ENCODE measurements around the gene IRGC. TPM values are rescaled to one million over a fixed set of nuclear protein-coding genes. Genes with fewer than 3 reads are reported as not detected.
A peak's percentile ranks its signal among the peaks of the same experiment; 100 is the strongest.

IRGC gene
- total RNA-seq, 1 donor from 2014 or later, result not detected

GRCh38 chr19:43700395-43701000 is 15.4 kb upstream of the IRGC start:
- no peak overlapping the region for H3K4me3 ChIP-seq (ENCODE audit: low read depth, low read length)
- peak; percentile 46 for DNase-seq (ENCODE audit: low read depth)
- FAIRE-seq, result no peak
- H3K27me3 ChIP-seq (ENCODE audit: control insufficient read depth, insufficient read depth, low read length), result peaks cover 6% of the 10 kb centered on the region
- no peak for TF ChIP-seq CTCF (IDR thresholded peaks at IDR 0.05; ENCODE audit: insufficient read depth, low read length, severe bottlenecking)
- no peaks in the 10 kb centered on the region for H3K36me3 ChIP-seq (ENCODE audit: control insufficient read depth, insufficient read depth, low read length)

GRCh38 chr19:43704002-43704705 is 11.7 kb upstream of the IRGC start:
- DNase-seq (ENCODE audit: low read depth) (no peak), FAIRE-seq (no peak)
- no peak overlapping the region for H3K4me3 ChIP-seq (ENCODE audit: low read depth, low read length)

DNA sequence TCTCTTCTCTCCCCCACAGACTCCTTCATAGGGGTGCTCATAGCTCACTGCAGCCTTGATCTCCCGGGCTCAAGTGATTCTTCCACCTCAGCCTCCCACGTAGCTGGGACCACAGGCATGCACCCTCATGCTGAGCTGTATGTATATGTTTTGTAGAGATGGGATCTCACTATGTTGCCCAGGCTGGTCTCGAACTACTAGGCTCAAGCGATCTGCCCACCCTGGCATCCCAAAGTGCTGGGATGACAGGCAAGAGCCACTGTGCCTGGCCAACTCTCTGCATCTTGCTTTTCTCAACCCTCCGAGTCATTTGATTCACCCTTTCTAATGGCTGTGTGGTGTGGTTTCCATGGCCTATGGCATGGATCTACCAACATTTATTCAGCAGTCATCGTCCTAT is 10.1 kb upstream of the IRGC start:
- FAIRE-seq, result no peak

More at GRCh38 chr19:43704002-43704705, 11.7 kb upstream of the IRGC start:
- H3K36me3 ChIP-seq (ENCODE audit: control insufficient read depth, insufficient read depth, low read length), result no peaks in the 10 kb centered on the region
- no peak for TF ChIP-seq CTCF (IDR thresholded peaks at IDR 0.05; ENCODE audit: insufficient read depth, low read length, severe bottlenecking)
- H3K27me3 ChIP-seq (ENCODE audit: control insufficient read depth, insufficient read depth, low read length), result peaks cover 3% of the 10 kb centered on the region

GRCh38 chr19:43707158-43707712 is 8.6 kb upstream of the IRGC start:
- no peaks in the 10 kb centered on the region for H3K27me3 ChIP-seq (ENCODE audit: control insufficient read depth, insufficient read depth, low read length)
- TF ChIP-seq CTCF (IDR thresholded peaks at IDR 0.05; ENCODE audit: insufficient read depth, low read length, severe bottlenecking), result no peak
- FAIRE-seq, result no peak
- H3K36me3 ChIP-seq (ENCODE audit: control insufficient read depth, insufficient read depth, low read length), result no peaks in the 10 kb centered on the region
- H3K4me3 ChIP-seq (ENCODE audit: low read depth, low read length), result no peak overlapping the region
- DNase-seq (ENCODE audit: low read depth), result no peak

More for the DNA sequence above, 10.1 kb upstream of the IRGC start:
- TF ChIP-seq CTCF (IDR thresholded peaks at IDR 0.05; ENCODE audit: insufficient read depth, low read length, severe bottlenecking), result no peak
- DNase-seq (ENCODE audit: low read depth), result no peak
- H3K27me3 ChIP-seq (ENCODE audit: control insufficient read depth, insufficient read depth, low read length), result no peaks in the 10 kb centered on the region
- H3K4me3 ChIP-seq (ENCODE audit: low read depth, low read length), result no peak overlapping the region
- no peaks in the 10 kb centered on the region for H3K36me3 ChIP-seq (ENCODE audit: control insufficient read depth, insufficient read depth, low read length)

GRCh38 chr19:43708716-43709115 is 7.2 kb upstream of the IRGC start:
- Histone ChIP-seq H3K27me3 (ENCODE audit: control insufficient read depth, insufficient read depth, low read length) (no peaks in the 10 kb centered on the region), H3K36me3 (ENCODE audit: control insufficient read depth, insufficient read depth, low read length) (no peaks in the 10 kb centered on the region), H3K4me3 (ENCODE audit: low read depth, low read length) (no peak overlapping the region)
- DNase-seq (ENCODE audit: low read depth) (no peak), FAIRE-seq (no peak)
- no peak for TF ChIP-seq CTCF (IDR thresholded peaks at IDR 0.05; ENCODE audit: insufficient read depth, low read length, severe bottlenecking)

Measured in bronchial epithelial cell (primary cell).